ENCODE results near the gene GCGR.

Gene GCGR

DNA sequence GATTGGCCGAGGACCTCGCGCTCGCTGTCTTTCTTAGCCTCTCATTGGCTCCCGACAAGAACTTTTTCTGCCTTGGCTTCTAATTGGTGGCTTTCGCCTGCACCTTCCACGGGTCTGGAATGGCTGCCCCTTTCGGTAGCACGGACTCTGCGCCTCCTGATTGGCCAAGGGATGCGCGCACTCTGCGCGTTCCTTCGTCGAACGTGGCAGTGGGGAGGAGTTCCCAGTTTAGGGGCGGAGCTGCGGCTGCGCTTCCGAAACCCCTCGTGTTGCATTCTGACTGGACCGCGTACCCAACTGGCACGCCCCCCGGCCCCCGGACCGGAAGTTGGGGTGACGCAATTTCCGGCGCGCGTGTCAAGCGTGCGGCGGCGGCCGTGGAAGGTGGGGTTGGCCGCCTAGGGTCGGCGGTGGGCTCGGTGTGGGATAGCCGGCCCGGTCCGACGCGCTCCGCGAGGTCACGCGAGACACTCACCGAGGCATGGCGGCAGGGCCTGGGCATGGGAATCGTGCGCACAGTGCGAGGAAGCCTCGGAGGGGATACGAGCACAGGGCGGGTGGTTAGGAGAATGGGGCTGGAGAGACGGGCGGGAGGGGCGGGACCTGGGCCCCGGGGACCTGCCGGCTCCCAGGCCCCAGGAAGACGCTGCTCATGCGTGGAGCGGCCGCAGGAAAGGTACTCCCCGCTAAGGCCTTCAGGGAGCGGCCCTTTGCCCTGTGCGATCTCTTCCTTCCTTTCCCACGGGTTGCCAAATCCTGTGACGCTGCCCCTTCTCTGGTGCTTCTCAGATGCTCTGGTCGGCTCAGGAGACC lies 57.0 kb downstream of the GCGR start:
- peak; percentile 100 for DNase-seq (ENCODE audit: low read depth)
- peak; percentile 82 for TF ChIP-seq POLR2A (IDR thresholded peaks at IDR 0.05; ENCODE audit: extremely low read depth, insufficient read length)
- TF ChIP-seq, protein P1, sequence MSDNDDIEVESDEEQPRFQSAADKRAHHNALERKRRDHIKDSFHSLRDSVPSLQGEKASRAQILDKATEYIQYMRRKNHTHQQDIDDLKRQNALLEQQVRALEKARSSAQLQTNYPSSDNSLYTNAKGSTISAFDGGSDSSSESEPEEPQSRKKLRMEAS (IDR thresholded peaks at IDR 0.05; ENCODE audit: low read depth, low read length): peak; percentile 86
- peak; percentile 93 for TF ChIP-seq MYC (IDR thresholded peaks at IDR 0.05; ENCODE audit: low read depth, low read length)
- TF ChIP-seq, protein P2, sequence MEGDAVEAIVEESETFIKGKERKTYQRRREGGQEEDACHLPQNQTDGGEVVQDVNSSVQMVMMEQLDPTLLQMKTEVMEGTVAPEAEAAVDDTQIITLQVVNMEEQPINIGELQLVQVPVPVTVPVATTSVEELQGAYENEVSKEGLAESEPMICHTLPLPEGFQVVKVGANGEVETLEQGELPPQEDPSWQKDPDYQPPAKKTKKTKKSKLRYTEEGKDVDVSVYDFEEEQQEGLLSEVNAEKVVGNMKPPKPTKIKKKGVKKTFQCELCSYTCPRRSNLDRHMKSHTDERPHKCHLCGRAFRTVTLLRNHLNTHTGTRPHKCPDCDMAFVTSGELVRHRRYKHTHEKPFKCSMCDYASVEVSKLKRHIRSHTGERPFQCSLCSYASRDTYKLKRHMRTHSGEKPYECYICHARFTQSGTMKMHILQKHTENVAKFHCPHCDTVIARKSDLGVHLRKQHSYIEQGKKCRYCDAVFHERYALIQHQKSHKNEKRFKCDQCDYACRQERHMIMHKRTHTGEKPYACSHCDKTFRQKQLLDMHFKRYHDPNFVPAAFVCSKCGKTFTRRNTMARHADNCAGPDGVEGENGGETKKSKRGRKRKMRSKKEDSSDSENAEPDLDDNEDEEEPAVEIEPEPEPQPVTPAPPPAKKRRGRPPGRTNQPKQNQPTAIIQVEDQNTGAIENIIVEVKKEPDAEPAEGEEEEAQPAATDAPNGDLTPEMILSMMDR (IDR thresholded peaks at IDR 0.05; ENCODE audit: low read depth, low read length): no peak

DNA sequence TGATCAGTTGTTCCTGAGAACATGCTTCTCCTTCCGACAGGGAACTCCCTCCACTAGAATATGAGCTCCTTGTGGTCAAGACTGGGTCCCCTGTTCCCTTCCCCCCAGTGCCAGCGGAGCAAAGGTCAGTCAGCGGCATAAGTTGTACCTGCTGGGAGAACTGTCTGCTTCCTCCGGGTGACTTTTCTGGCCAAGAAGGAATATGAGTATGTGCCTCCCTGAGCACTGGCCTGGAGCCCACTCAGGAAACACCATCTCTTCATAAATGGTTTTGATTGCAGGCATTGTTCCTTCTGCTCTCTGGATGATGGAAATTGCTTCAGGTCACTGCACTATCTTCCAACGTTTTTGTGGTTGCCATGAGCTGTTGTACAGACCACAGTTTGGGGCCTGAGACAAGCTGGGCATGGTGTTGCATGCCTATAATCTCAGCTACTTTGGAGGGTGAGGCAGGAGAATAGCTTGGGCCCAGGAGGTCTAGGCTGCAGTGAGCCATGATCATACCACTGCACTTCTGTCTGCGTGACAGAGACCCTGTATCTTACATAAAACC lies 59.2 kb downstream of the GCGR start:
- peak; percentile 61 for DNase-seq (ENCODE audit: low read depth)
- TF ChIP-seq, protein P1 (IDR thresholded peaks at IDR 0.05; ENCODE audit: low read depth, low read length): no peak
- TF ChIP-seq MYC (IDR thresholded peaks at IDR 0.05; ENCODE audit: low read depth, low read length): no peak
- TF ChIP-seq, protein P2 (IDR thresholded peaks at IDR 0.05; ENCODE audit: low read depth, low read length): no peak
- no peak for TF ChIP-seq POLR2A (IDR thresholded peaks at IDR 0.05; ENCODE audit: extremely low read depth, insufficient read length)
- H3K4me3 ChIP-seq (ENCODE audit: low read depth, low read length): peak overlapping the region; percentile 28

More for the DNA sequence above, 57.0 kb downstream of the GCGR start:
- H3K4me3 ChIP-seq (ENCODE audit: low read depth, low read length): peak overlapping the region; percentile 80

All from NB4 (cell line).